MM.1S (cell line): ENCODE results near the gene RPF1.

Experiments used
- EZH2 ChIP-seq: fragments of 300-600 bp; sonication (generic); optimal IDR thresholded peaks from 2 replicates; pipeline ENCODE3; 2017; ENCODE audit warnings: low read depth, mild to moderate bottlenecking, antibody characterized with exemption, low read length, mixed read lengths
- TF ChIP-seq, protein P1 (sequence below): fragments of 300-600 bp; sonication (generic); IDR thresholded peaks from 2 replicates; pipeline ENCODE4 v1.5.1; 2016; ENCODE audit warnings: antibody characterized with exemption, low read length, mixed read lengths

DNA sequence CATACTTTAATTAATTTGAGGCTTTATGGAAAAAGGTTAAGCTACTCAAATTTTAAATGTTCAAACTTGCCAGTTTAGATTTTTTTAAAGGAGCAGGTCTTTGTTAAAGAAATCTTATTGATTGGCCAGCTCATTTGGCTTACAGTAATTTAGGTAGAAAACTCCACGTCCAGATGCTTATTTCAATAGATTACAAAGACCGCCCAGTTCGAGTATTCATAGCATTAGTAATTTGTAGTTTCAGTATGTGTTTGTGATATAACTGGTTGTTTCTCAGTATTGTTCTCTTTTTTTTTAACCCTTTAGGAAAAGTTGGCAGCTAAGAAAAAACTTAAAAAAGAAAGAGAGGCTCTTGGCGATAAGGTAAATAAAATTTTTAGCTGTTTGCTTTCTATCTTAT is 1.6 kb downstream of the RPF1 start:
- TF ChIP-seq, protein P1, sequence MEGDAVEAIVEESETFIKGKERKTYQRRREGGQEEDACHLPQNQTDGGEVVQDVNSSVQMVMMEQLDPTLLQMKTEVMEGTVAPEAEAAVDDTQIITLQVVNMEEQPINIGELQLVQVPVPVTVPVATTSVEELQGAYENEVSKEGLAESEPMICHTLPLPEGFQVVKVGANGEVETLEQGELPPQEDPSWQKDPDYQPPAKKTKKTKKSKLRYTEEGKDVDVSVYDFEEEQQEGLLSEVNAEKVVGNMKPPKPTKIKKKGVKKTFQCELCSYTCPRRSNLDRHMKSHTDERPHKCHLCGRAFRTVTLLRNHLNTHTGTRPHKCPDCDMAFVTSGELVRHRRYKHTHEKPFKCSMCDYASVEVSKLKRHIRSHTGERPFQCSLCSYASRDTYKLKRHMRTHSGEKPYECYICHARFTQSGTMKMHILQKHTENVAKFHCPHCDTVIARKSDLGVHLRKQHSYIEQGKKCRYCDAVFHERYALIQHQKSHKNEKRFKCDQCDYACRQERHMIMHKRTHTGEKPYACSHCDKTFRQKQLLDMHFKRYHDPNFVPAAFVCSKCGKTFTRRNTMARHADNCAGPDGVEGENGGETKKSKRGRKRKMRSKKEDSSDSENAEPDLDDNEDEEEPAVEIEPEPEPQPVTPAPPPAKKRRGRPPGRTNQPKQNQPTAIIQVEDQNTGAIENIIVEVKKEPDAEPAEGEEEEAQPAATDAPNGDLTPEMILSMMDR: no peak
- no peak for TF ChIP-seq EZH2
